Lower leg skin (tissue), 4 donors: Measurements from ENCODE around the gene SOS1. TPM values are rescaled to one million over a fixed set of nuclear protein-coding genes. Genes with fewer than 3 reads are reported as not detected.

Experiments used
- DNase-seq, 2 donors: peaks; one replicate each; pipeline ENCODE4 v3.0.0-alpha.2; 2019; ENCODE audit warnings: low spot score in 2 of 2
- H3K4me3 ChIP-seq: fragments of 200-600 bp; sonication (generic); 2 replicates; pipeline ENCODE4 v1.5.1; 2017; ENCODE audit warnings: mild to moderate bottlenecking, low read depth; ENCODE audit not compliant: poor library complexity, severe bottlenecking
- POLR2A ChIP-seq, 2 donors: fragments of 450-650 bp; IDR thresholded peaks; one replicate each; pipeline ENCODE4 v1.6.1; 2016 to 2017; ENCODE audit warnings: antibody characterized with exemption in 2 of 2, mild to moderate bottlenecking in 1 of 2, moderate library complexity in 1 of 2
- WGBS, 2 donors: methylation state at CpG; one replicate each; pipeline ENCODE4 v1.1.5; 2018; 5-methylcytosine and 5-hydroxymethylcytosine counted together
- intact Hi-C: fragments of 100-400 bp; cut with DNase I; formaldehyde crosslinking; loops from one replicate; pipeline ENCODE4 v1.15.0; 2023; ENCODE audit warnings: low total_unique reads
- total RNA-seq, 4 donors: library from RNA; depleted of rRNA; stranded (reverse); fragments of >200 nt; gene quantifications; one replicate each; pipeline ENCODE4 v1.1.0, GENCODE V29; 2016
- TF ChIP-seq, protein P1 (sequence below), 3 donors: fragments of 450-650 bp; IDR thresholded peaks; one replicate each; pipeline ENCODE4 v1.5.1; 2016; ENCODE audit warnings: antibody characterized with exemption in 3 of 3, mild to moderate bottlenecking in 3 of 3, moderate library complexity in 2 of 3

Gene SOS1
- total RNA-seq, 4 donors from 2014 or later: 18.9 to 25.0 (median 19.3) TPM

DNA sequence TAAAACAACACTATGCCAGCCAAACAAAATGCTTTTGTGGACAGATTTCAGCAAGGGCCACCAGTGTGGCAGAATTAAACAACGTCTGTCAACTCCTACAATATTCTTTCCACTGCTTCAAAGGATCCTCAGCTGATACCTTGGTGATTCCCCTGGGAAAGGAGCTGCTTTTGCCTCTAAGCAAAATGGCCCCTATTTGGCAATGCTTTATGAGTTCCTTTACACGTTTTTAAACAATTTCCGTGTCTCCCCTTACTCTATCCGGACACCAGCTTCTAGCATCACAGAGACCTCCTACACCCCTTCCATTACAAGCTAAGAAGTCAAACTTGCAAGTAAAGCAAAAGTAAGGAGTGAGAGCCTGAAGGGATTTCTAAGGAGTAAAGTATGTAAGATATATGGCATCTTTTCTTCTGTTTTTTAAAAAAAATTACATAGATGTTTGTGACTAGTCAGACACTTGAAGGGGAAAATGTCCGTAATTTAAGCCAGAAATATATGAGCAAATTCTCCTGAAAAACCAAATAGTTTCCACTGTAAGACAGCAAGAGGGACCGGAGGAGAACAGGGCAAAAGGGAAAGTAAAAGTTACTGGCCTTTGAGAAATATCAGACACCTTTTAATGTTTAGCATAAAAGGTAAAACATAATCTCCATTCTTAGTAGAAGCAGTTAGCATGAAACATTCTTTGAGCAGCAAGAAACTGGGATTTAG is 1.9 kb downstream of the SOS1 start:
- WGBS, 2 donors: 8 to 10% methylated on average over 6 of the region's 6 CpGs
- DNase-seq: no peak
- no peak overlapping the region for H3K4me3 ChIP-seq
- TF ChIP-seq, protein P1, sequence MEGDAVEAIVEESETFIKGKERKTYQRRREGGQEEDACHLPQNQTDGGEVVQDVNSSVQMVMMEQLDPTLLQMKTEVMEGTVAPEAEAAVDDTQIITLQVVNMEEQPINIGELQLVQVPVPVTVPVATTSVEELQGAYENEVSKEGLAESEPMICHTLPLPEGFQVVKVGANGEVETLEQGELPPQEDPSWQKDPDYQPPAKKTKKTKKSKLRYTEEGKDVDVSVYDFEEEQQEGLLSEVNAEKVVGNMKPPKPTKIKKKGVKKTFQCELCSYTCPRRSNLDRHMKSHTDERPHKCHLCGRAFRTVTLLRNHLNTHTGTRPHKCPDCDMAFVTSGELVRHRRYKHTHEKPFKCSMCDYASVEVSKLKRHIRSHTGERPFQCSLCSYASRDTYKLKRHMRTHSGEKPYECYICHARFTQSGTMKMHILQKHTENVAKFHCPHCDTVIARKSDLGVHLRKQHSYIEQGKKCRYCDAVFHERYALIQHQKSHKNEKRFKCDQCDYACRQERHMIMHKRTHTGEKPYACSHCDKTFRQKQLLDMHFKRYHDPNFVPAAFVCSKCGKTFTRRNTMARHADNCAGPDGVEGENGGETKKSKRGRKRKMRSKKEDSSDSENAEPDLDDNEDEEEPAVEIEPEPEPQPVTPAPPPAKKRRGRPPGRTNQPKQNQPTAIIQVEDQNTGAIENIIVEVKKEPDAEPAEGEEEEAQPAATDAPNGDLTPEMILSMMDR (IDR thresholded peaks at IDR 0.05): no peak
- no peak for TF ChIP-seq POLR2A (IDR thresholded peaks at IDR 0.05)
- intact Hi-C loops: no loop called here

DNA sequence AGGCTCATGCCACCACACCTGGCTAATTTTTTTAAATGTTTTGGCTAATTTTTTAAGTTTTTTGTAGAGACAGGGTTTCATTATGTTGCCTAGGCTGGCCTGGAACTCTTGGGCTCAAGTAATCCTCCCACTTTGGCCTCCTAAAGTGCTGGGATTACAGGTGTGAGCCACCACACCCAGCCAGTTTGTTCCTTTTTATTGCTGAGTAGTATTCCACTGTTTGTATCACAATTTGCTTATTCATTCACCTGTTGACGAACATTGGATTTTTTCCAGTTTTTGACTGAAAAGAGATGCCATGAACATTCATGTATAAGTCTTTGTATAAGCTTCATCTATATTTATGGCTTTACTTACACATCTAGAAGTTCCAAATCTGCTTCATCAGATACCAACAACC is 5.3 kb downstream of the SOS1 start:
- no peak for DNase-seq
- no peak for TF ChIP-seq POLR2A (IDR thresholded peaks at IDR 0.05)
- TF ChIP-seq, protein P1 (IDR thresholded peaks at IDR 0.05): no peak
- intact Hi-C loops: no loop called here
- no peak overlapping the region for H3K4me3 ChIP-seq
- WGBS, 2 donors: 83 to 91% methylated on average over 1 of the region's 1 CpG

DNA sequence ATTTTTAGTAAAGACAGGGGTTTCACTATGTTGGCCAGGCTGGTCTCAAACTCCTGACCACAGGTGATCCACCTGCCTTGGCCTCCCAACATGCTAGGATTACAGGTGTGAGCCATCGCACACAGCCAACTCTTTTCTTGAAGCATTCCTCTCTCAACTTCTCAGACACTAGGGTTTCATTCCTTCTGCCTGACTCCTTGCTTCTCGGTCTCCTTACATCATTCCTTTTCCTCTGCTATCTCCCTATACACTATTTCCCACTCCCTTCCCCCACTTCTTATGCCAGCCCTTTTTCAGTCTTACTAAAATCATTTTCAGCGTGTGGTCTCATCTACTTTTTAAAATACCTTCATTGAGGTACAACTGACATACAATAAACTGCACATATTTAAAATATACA is 6.1 kb downstream of the SOS1 start:
- TF ChIP-seq, protein P1 (IDR thresholded peaks at IDR 0.05): no peak
- TF ChIP-seq POLR2A (IDR thresholded peaks at IDR 0.05): no peak
- DNase-seq: no peak
- intact Hi-C loops: no loop called here
- 100% methylated on average over 3 of the region's 3 CpGs for WGBS, 2 donors
- H3K4me3 ChIP-seq: no peak overlapping the region

DNA sequence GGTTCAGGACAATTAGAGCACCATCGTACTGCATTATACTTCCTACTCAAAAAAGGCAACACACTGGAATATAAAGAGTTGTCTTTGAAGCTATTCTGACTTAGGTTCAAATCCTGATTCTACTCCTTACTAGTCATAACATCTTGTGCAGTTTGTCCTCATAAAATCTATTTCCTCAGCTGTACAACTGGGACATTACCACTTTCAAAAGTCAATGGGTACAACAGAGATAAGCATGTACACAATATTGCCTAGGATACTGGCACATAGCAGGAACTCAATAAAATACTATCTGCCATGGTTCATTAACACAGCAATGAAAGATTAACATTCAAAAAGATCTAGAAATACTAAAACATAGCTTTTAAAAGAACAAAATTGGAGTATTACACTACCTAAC is 11.3 kb downstream of the SOS1 start:
- DNase-seq: no peak
- intact Hi-C loops: no loop called here
- TF ChIP-seq, protein P1 (IDR thresholded peaks at IDR 0.05): no peak
- no peak for TF ChIP-seq POLR2A (IDR thresholded peaks at IDR 0.05)
- H3K4me3 ChIP-seq: no peak overlapping the region
- WGBS, 2 donors: 92 to 93% methylated on average over 1 of the region's 1 CpG

DNA sequence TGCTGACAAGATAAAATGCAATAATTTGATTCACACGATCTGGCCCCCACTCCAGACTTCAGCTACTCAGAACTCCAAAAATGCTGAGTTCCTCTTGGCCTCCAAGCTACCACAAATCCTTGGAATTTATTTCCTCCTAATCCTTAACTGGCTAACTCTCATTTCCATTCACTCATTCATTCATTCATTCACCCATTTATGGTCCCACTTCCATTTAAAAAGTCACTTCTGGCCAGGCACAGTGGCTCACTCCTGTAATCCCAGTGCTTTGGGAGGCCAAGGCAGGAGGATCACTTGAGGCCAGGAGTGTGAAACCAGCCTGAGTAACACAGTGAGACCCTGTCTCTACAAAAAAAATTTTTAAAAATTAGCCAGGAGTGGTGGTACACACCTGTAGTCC is 12.5 kb downstream of the SOS1 start:
- WGBS, 2 donors: 59 to 63% methylated on average over 1 of the region's 1 CpG
- intact Hi-C loops: no loop called here

More for the DNA sequence above, 12.5 kb downstream of the SOS1 start:
- DNase-seq: no peak
- no peak overlapping the region for H3K4me3 ChIP-seq
- TF ChIP-seq POLR2A (IDR thresholded peaks at IDR 0.05): no peak
- TF ChIP-seq, protein P1 (IDR thresholded peaks at IDR 0.05): no peak
